ENCODE measurements around the gene TYMS.

TYMS gene

GRCh38 chr18:657311-658000 lies at the start of gene TYMS:
TSS of gene TYMS (plus strand) at chr18:657653. CDS start at chr18:657743, 90 bp downstream.
- DNase-seq: peak in 5 of 10 donors; percentile 9 to 89 (median 70)
- intact Hi-C loops (cut with DNase I): loop anchor here (10.0 kb wide), 1 partner anchor 57 kb away; the partner anchor contains the start of gene ENOSF1

GRCh38 chr18:607930-608329 lies 49.5 kb upstream of the TYMS start:
- DNase-seq: no peak
- intact Hi-C loops (cut with DNase I): no loop called here

- no peak for DNase-seq
- intact Hi-C loops (cut with DNase I): no loop called here
These were observed 47.1 kb upstream of the TYMS start for GRCh38 chr18:610214-610928.

DNA sequence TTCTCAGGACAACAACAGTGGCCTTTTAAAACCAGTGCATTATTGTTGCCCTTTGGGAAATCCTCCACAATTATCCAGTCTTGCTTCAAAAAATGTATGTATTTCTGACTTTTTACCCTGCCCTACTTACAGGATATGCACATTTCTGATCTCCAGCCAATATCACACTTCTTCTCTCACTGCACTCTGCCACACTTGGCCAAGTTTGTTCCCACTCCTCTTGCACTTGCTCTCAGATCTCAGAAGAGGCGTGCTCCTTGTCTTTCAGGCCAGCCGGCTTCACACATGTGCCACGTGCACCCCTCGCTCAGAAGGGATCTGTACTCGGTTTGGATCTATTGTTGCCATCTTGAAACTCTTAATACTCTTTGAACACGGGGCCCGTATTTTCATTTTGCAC lies 45.3 kb upstream of the TYMS start:
- DNase-seq: no peak
- intact Hi-C loops (cut with DNase I): no loop called here

DNA sequence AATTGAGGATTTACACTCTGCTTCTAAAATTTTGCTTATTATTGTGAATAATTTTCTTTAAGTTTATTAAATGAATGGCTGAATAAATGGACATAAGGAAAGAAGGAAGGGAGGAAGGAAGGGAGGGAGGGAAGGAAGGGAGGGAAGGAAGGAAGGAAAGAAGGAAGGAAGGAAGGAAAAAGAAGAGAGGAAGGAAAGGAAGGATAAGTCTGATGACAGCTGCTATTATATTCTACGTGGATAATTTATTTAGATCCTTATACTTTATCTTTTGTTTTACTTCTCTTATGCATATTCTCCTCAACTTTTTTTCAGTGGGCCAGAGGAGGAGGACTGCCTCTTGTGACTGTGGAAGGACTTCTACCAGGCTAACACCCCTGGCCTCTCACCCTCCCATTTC lies 43.3 kb upstream of the TYMS start:
- intact Hi-C loops (cut with DNase I): no loop called here
- DNase-seq: no peak

- intact Hi-C loops (cut with DNase I): no loop called here
- no peak for DNase-seq
These were observed 42.3 kb upstream of the TYMS start for GRCh38 chr18:615092-615521.

- intact Hi-C loops (cut with DNase I): loop anchor here (1.0 kb wide), 1 partner anchor 329 kb away; no protein-coding TSS in a partner anchor
- DNase-seq: no peak
These were observed 41.7 kb upstream of the TYMS start for GRCh38 chr18:615773-616172.

GRCh38 chr18:616380-616995 lies 41.0 kb upstream of the TYMS start:
- intact Hi-C loops (cut with DNase I): loop anchor here (1.0 kb wide), 1 partner anchor 330 kb away; no protein-coding TSS in a partner anchor
- no peak for DNase-seq

- no peak for DNase-seq
- intact Hi-C loops (cut with DNase I): no loop called here
These were observed 39.4 kb upstream of the TYMS start for GRCh38 chr18:617970-618504.

- intact Hi-C loops (cut with DNase I): no loop called here
- no peak for DNase-seq
These were observed 38.8 kb upstream of the TYMS start for GRCh38 chr18:618618-619017.

- intact Hi-C loops (cut with DNase I): loop anchor here (5.0 kb wide), 1 partner anchor 91 kb away; the partner anchor contains the start of gene ENOSF1
- no peak for DNase-seq
These were observed 36.0 kb upstream of the TYMS start for GRCh38 chr18:621291-622043.

- no peak for DNase-seq
- intact Hi-C loops (cut with DNase I): loop anchor here (5.0 kb wide), 1 partner anchor 90 kb away; the partner anchor contains the start of gene ENOSF1
These were observed 35.2 kb upstream of the TYMS start for GRCh38 chr18:622289-622688.

DNA sequence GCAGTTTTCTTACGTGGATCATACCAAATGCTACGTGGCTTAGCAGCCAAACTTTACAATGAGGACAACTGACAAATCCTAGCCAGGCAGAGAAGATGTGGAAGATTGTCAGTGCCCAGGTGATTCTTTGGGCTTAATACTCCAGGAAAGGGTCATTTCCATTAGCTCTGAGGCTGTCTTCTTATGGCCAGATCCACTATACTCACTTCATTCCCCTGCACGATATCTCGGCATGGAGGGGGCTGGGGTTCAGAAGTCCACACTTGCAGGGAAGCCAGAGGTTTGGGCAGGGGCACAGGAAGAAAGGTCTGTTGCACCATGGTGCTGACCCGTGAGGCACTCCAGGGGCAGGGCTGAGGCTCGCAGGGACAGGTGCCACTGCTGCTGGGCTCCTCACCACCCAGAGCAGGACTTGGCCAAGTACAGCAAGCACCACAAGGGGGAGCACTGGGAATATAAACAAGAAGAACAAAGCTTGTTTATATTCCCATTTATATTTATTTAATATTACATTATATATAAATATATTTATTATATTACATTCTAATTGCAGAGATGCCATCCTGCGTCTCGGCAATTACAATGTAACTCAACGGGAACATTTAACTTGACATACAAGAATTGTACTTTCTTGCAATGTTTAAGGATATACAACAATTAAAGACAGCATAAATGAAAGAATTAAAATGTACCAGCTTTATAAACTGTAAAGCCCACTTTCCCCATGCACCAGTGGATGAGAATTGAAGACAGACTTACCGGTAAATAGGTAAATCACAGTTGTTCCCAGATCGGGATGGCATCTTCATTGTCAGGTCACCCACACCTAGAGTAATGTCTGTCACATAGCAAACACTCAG lies 33.5 kb upstream of the TYMS start:
- intact Hi-C loops (cut with DNase I): loop anchor here (2.0 to 5.0 kb wide), 2 partner anchors 88 to 207 kb away; partner anchors contain the start of gene ENOSF1
- DNase-seq: peak; percentile 34 to 92 (median 74)

- DNase-seq: no peak
- intact Hi-C loops (cut with DNase I): no loop called here
These were observed 30.2 kb upstream of the TYMS start for GRCh38 chr18:627231-627630.

GRCh38 chr18:629269-630150 lies 27.9 kb upstream of the TYMS start:
- DNase-seq: no peak
- intact Hi-C loops (cut with DNase I): no loop called here

DNA sequence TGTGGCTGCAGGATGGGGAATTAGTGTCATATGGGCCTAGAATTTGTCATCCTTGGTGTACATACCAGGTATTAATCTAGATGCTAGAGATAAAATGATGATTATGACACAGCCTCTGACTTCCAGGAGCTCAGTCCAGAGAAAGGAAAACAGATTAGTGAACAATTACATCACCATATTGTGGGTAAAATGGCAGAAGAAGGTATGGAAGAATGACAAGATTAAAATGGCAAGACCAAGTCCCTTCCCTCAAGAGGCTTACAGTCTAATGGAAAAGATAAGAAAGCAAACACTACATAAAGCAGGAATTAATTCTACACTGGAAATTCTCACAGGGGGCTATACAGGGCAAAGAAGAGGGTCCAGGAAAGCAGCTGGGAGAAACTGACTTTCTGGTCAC lies 25.9 kb upstream of the TYMS start:
- intact Hi-C loops (cut with DNase I): no loop called here
- DNase-seq: no peak

DNA sequence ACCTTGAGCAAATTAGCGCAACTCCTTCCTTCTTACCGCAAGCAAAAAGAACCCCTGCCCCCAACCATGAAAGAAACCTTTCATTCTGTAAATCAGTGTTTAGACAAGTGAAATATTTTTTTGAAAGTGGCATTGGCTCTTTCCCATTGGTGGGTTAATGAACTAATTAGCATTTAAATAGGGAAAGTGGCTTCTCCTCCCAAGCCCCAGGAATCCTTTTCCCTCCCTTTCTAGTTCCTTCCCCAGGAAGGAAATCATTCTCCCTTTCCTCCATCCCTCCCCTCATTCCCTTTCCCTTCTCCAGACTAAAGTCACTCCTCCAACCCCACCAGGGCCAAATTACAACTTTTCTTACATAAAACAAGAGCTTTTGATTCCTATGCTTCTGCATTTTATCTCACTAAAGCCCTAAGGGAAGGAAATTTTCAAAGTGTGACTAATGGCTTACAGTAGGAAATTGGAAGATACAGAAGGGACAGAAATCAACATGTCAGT lies 22.9 kb upstream of the TYMS start:
- DNase-seq: no peak
- intact Hi-C loops (cut with DNase I): no loop called here

DNA sequence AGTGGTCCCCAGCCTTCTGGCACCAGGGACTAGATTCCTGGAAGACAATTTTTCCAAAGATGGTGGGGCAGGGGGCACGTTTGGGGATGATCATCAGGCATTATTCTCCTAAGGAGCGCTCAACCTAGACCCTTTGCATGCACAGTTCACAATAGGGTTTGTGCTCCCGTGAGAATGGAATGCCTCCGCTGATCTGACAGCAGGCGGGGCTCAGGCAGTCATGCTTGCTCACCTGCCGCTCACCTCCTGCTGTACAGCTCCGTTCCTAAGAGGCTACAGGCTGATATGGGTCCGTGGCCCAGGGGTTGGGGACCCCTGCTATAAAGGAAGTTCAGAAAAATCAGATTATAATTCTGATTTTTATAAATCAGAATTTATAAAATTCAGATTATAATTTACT lies 22.3 kb upstream of the TYMS start:
- intact Hi-C loops (cut with DNase I): no loop called here
- DNase-seq: no peak
